ENCODE data around the gene ADCY5. TPM values are rescaled to one million over a fixed set of nuclear protein-coding genes. Genes with fewer than 3 reads are reported as not detected.

ADCY5 gene
- total RNA-seq, 1 experiment from 2014 or later = 0.24 TPM

DNA sequence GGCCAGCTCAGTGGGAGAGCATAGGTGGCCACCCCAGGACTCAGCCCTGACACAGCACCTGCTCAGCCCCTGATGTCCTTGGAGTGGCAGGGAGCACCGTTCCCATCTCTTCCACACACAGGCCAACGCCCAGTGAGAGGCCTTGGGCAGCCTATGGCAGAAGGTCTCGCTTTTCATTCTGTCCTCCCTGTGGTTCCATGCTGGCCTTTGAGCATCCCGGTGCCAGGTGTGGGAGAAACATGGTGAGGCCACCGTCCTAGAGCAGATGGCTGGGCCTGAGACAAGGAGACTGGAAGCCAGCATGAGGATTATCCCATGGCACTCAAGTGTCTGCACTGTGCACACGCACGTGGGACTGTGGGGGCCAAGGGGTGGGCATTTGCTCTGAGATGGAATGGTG is 25.1 kb downstream of the ADCY5 start:
- H3K4me1 ChIP-seq (replicated peaks; ENCODE audit: insufficient read depth) = no peaks in the 10 kb centered on the region
- ChIA-PET POLR2A (ENCODE audit: unreplicated experiment) (no interaction called here), CTCF (no interaction called here)
- H3K4me2 ChIP-seq = no peak overlapping the region
- H4K20me1 ChIP-seq (ENCODE audit: insufficient read depth) = no peaks in the 10 kb centered on the region
- no peaks in the 10 kb centered on the region for H3K79me2 ChIP-seq (ENCODE audit: low read depth)
- H3K9me2 ChIP-seq (ENCODE audit: insufficient read depth) = no peaks in the 10 kb centered on the region
- intact Hi-C loops (cut with micrococcal nuclease; ENCODE audit: unreplicated experiment) = no loop called here
- no TSS peak for BruUV-seq (replicated peaks)
- no peaks in the 10 kb centered on the region for H3K27me3 ChIP-seq (ENCODE audit: insufficient read depth, low read depth)
- no peak overlapping the region for H3K4me3 ChIP-seq
- no peaks in the 10 kb centered on the region for H3F3A ChIP-seq (ENCODE audit: insufficient read depth, low read depth)
- no peak overlapping the region for H2AFZ ChIP-seq
- no peak for DNase-seq
- TF ChIP-seq, protein P1, sequence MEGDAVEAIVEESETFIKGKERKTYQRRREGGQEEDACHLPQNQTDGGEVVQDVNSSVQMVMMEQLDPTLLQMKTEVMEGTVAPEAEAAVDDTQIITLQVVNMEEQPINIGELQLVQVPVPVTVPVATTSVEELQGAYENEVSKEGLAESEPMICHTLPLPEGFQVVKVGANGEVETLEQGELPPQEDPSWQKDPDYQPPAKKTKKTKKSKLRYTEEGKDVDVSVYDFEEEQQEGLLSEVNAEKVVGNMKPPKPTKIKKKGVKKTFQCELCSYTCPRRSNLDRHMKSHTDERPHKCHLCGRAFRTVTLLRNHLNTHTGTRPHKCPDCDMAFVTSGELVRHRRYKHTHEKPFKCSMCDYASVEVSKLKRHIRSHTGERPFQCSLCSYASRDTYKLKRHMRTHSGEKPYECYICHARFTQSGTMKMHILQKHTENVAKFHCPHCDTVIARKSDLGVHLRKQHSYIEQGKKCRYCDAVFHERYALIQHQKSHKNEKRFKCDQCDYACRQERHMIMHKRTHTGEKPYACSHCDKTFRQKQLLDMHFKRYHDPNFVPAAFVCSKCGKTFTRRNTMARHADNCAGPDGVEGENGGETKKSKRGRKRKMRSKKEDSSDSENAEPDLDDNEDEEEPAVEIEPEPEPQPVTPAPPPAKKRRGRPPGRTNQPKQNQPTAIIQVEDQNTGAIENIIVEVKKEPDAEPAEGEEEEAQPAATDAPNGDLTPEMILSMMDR (conservative IDR thresholded peaks at IDR 0.05) = no peak
- no peak for TF ChIP-seq EZH2 (IDR thresholded peaks at IDR 0.05; ENCODE audit: low read depth)
- H3K27ac ChIP-seq = no peak overlapping the region
- H3K36me3 ChIP-seq (ENCODE audit: low read depth) = no peaks in the 10 kb centered on the region
- H3K9me3 ChIP-seq (ENCODE audit: insufficient read depth, low read depth) = no peaks in the 10 kb centered on the region

DNA sequence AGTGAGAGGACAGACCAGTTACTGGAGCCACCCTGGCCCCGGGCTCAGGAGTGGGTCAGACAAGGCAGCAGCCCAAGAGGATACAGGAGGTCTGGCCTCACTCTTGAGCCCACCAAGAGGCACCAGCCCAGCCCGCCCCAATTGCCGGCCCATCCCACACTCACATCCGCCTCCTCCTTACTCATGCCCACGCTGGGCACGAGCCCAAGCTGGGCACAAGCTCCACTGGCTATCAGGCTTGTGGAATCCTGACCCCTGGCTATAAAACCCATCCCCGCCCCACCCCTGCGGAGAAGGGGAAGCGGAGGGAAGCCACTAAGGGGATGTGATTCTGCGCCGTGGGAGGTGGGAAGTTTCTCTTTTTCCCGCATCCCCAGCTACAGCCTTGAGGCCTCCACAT is 25.9 kb downstream of the ADCY5 start:
- Histone ChIP-seq H3K27ac (no peak overlapping the region), H3K4me2 (no peak overlapping the region), H3K9me3 (ENCODE audit: insufficient read depth, low read depth) (no peaks in the 10 kb centered on the region), H3K79me2 (ENCODE audit: low read depth) (no peaks in the 10 kb centered on the region), H3F3A (ENCODE audit: insufficient read depth, low read depth) (no peaks in the 10 kb centered on the region), H3K27me3 (ENCODE audit: insufficient read depth, low read depth) (no peaks in the 10 kb centered on the region), H3K4me3 (no peak overlapping the region), H3K4me1 (replicated peaks; ENCODE audit: insufficient read depth) (no peaks in the 10 kb centered on the region), H4K20me1 (ENCODE audit: insufficient read depth) (no peaks in the 10 kb centered on the region), H3K9me2 (ENCODE audit: insufficient read depth) (no peaks in the 10 kb centered on the region), H3K36me3 (ENCODE audit: low read depth) (no peaks in the 10 kb centered on the region), H2AFZ (no peak overlapping the region)
- no peak for DNase-seq
- TF ChIP-seq, protein P1 (conservative IDR thresholded peaks at IDR 0.05) = no peak
- no peak for TF ChIP-seq EZH2 (IDR thresholded peaks at IDR 0.05; ENCODE audit: low read depth)
- intact Hi-C loops (cut with micrococcal nuclease; ENCODE audit: unreplicated experiment) = no loop called here
- POLR2A ChIA-PET (ENCODE audit: unreplicated experiment) = no interaction called here
- CTCF ChIA-PET = no interaction called here
- BruUV-seq (replicated peaks) = no TSS peak

DNA sequence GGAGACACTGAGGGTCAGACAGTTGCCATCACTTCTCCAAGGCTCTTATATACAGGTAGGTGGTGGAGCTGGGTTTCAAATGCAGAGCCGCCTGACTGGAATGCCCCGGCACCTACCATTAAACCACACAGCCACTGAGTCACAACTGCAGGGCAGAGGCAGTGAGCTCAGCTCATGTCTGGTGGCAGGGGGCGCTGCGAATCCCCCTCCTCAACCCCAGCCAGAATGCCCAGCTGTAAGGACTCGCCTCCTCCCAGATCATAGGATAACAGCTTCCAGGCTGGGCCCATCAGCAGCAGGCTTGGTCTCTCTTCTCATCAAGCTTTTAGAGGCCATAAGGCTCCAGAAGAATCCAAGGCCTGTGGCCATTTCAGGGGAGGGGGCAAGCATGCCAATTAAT is 26.4 kb downstream of the ADCY5 start:
- no peaks in the 10 kb centered on the region for H3K79me2 ChIP-seq (ENCODE audit: low read depth)
- no TSS peak for BruUV-seq (replicated peaks)
- H4K20me1 ChIP-seq (ENCODE audit: insufficient read depth) = no peaks in the 10 kb centered on the region
- H2AFZ ChIP-seq = no peak overlapping the region
- H3K4me1 ChIP-seq (replicated peaks; ENCODE audit: insufficient read depth) = no peaks in the 10 kb centered on the region
- H3K4me3 ChIP-seq = no peak overlapping the region
- H3K9me3 ChIP-seq (ENCODE audit: insufficient read depth, low read depth) = no peaks in the 10 kb centered on the region
- no peaks in the 10 kb centered on the region for H3K36me3 ChIP-seq (ENCODE audit: low read depth)
- TF ChIP-seq EZH2 (IDR thresholded peaks at IDR 0.05; ENCODE audit: low read depth) = no peak
- TF ChIP-seq, protein P1 (conservative IDR thresholded peaks at IDR 0.05) = no peak
- ChIA-PET POLR2A (ENCODE audit: unreplicated experiment) (no interaction called here), CTCF (no interaction called here)
- H3F3A ChIP-seq (ENCODE audit: insufficient read depth, low read depth) = no peaks in the 10 kb centered on the region
- no peak for DNase-seq
- H3K27me3 ChIP-seq (ENCODE audit: insufficient read depth, low read depth) = no peaks in the 10 kb centered on the region
- H3K4me2 ChIP-seq = no peak overlapping the region
- H3K27ac ChIP-seq = no peak overlapping the region
- intact Hi-C loops (cut with micrococcal nuclease; ENCODE audit: unreplicated experiment) = no loop called here
- no peaks in the 10 kb centered on the region for H3K9me2 ChIP-seq (ENCODE audit: insufficient read depth)
